ENCODE results near the gene ZNF107. TPM values are rescaled to one million over a fixed set of nuclear protein-coding genes. Genes with fewer than 3 reads are reported as not detected.

The ZNF107 gene
- total and polyA plus RNA-seq, 2 donors (not counting 1 experiment from before 2014, with no cell fraction given), result 1.6 to 1.7 TPM

- TF ChIP-seq EZH2 (IDR thresholded peaks at IDR 0.05; ENCODE audit: low read length, missing control alignments) (no peak), CTCF (conservative IDR thresholded peaks at IDR 0.05 in 1 of 2, IDR thresholded peaks at IDR 0.05 in 1 of 2; ENCODE audit: low read depth in 1 of 2, low read length in 2 of 2) (no peak)
- Histone ChIP-seq H3K79me2 (ENCODE audit: control insufficient read depth, insufficient read depth, low read length) (no peaks in the 10 kb centered on the region), H3K4me2 (ENCODE audit: extremely low read depth, insufficient read depth, low read length) (no peak overlapping the region), H3K27me3 (ENCODE audit: control insufficient read depth, insufficient read depth, low read length) (no peaks in the 10 kb centered on the region), H3K9me3 (ENCODE audit: control insufficient read depth, insufficient read depth, low read depth, low read length) (no peaks in the 10 kb centered on the region), H4K20me1 (ENCODE audit: control insufficient read depth, extremely low read depth, insufficient read depth, low read length) (no peaks in the 10 kb centered on the region), H3K4me1 (ENCODE audit: control insufficient read depth, extremely low read depth, insufficient read depth, low read length) (no peaks in the 10 kb centered on the region), H3K27ac (ENCODE audit: insufficient read depth, low read length) (no peak overlapping the region), H3K4me3 (replicated peaks in 1 of 4; ENCODE audit: control extremely low read depth in 1 of 4, insufficient read depth in 1 of 4, low read depth in 3 of 4, low read length in 4 of 4) (no peak overlapping the region), H3K36me3 (ENCODE audit: control insufficient read depth, insufficient read depth, low read length) (no peaks in the 10 kb centered on the region), H2AFZ (ENCODE audit: low read length) (no peak overlapping the region), H3K9ac (ENCODE audit: insufficient read depth, low read length) (no peak overlapping the region)
- DNase-seq (ENCODE audit: low read depth in 2 of 2), result no peak
These were observed 44.3 kb upstream of the ZNF107 start for GRCh38 chr7:64621656-64622055.

- Histone ChIP-seq H3K4me3 (replicated peaks in 1 of 4; ENCODE audit: control extremely low read depth in 1 of 4, insufficient read depth in 1 of 4, low read depth in 3 of 4, low read length in 4 of 4) (no peak overlapping the region), H3K27me3 (ENCODE audit: control insufficient read depth, insufficient read depth, low read length) (no peaks in the 10 kb centered on the region), H2AFZ (ENCODE audit: low read length) (no peak overlapping the region), H3K4me1 (ENCODE audit: control insufficient read depth, extremely low read depth, insufficient read depth, low read length) (no peaks in the 10 kb centered on the region), H4K20me1 (ENCODE audit: control insufficient read depth, extremely low read depth, insufficient read depth, low read length) (no peaks in the 10 kb centered on the region), H3K36me3 (ENCODE audit: control insufficient read depth, insufficient read depth, low read length) (no peaks in the 10 kb centered on the region), H3K4me2 (ENCODE audit: extremely low read depth, insufficient read depth, low read length) (no peak overlapping the region), H3K79me2 (ENCODE audit: control insufficient read depth, insufficient read depth, low read length) (no peaks in the 10 kb centered on the region), H3K9ac (ENCODE audit: insufficient read depth, low read length) (no peak overlapping the region), H3K27ac (ENCODE audit: insufficient read depth, low read length) (no peak overlapping the region), H3K9me3 (ENCODE audit: control insufficient read depth, insufficient read depth, low read depth, low read length) (no peaks in the 10 kb centered on the region)
- DNase-seq (ENCODE audit: low read depth in 2 of 2), result no peak
- no peak for TF ChIP-seq EZH2 (IDR thresholded peaks at IDR 0.05; ENCODE audit: low read length, missing control alignments)
- TF ChIP-seq CTCF (conservative IDR thresholded peaks at IDR 0.05 in 1 of 2, IDR thresholded peaks at IDR 0.05 in 1 of 2; ENCODE audit: low read depth in 1 of 2, low read length in 2 of 2), result peak; percentile 30 to 47
These were observed 40.5 kb upstream of the ZNF107 start for GRCh38 chr7:64625114-64626082.

GRCh38 chr7:64626083-64626469 is 39.9 kb upstream of the ZNF107 start:
- no peak overlapping the region for H3K27ac ChIP-seq (ENCODE audit: insufficient read depth, low read length)
- no peaks in the 10 kb centered on the region for H3K9me3 ChIP-seq (ENCODE audit: control insufficient read depth, insufficient read depth, low read depth, low read length)
- H3K36me3 ChIP-seq (ENCODE audit: control insufficient read depth, insufficient read depth, low read length), result no peaks in the 10 kb centered on the region
- no peak overlapping the region for H3K9ac ChIP-seq (ENCODE audit: insufficient read depth, low read length)
- no peak overlapping the region for H3K4me2 ChIP-seq (ENCODE audit: extremely low read depth, insufficient read depth, low read length)
- no peak overlapping the region for H3K4me3 ChIP-seq (replicated peaks in 1 of 4; ENCODE audit: control extremely low read depth in 1 of 4, insufficient read depth in 1 of 4, low read depth in 3 of 4, low read length in 4 of 4)
- no peaks in the 10 kb centered on the region for H3K4me1 ChIP-seq (ENCODE audit: control insufficient read depth, extremely low read depth, insufficient read depth, low read length)
- no peaks in the 10 kb centered on the region for H4K20me1 ChIP-seq (ENCODE audit: control insufficient read depth, extremely low read depth, insufficient read depth, low read length)
- TF ChIP-seq CTCF (conservative IDR thresholded peaks at IDR 0.05 in 1 of 2, IDR thresholded peaks at IDR 0.05 in 1 of 2; ENCODE audit: low read depth in 1 of 2, low read length in 2 of 2), result no peak
- no peak for TF ChIP-seq EZH2 (IDR thresholded peaks at IDR 0.05; ENCODE audit: low read length, missing control alignments)
- H3K27me3 ChIP-seq (ENCODE audit: control insufficient read depth, insufficient read depth, low read length), result no peaks in the 10 kb centered on the region
- no peak overlapping the region for H2AFZ ChIP-seq (ENCODE audit: low read length)
- DNase-seq (ENCODE audit: low read depth in 2 of 2), result no peak
- no peaks in the 10 kb centered on the region for H3K79me2 ChIP-seq (ENCODE audit: control insufficient read depth, insufficient read depth, low read length)
